ENCODE measurements around the gene B3GNT7. TPM values are rescaled to one million over a fixed set of nuclear protein-coding genes. Genes with fewer than 3 reads are reported as not detected.
"Not testable (repeated sequence)": the region's sequence is repeated elsewhere in the genome, so short reads cannot be mapped to it uniquely, and the experiment has no call there.

B3GNT7 gene
- total RNA-seq (2014; rRNA removed; shearing (Covaris generic)) = 0.17 and 0.57 TPM in 2 replicates

- DNase-seq (ENCODE audit: low read depth) = no peak
Measured at GRCh38 chr2:231395188-231396057, at the start of gene B3GNT7. B3GNT7 (plus strand) TSS chr2:231395710; CDS start chr2:231395804, 94 bp downstream.

- no peak for DNase-seq (ENCODE audit: low read depth)
Measured at GRCh38 chr2:231347081-231347480, 48.4 kb upstream of the B3GNT7 start.

- DNase-seq (ENCODE audit: low read depth) = no peak
Measured at GRCh38 chr2:231347638-231348037, 47.9 kb upstream of the B3GNT7 start.

- peak; percentile 36 for DNase-seq (ENCODE audit: low read depth)
Measured at GRCh38 chr2:231348173-231348572, 47.3 kb upstream of the B3GNT7 start.

GRCh38 chr2:231348704-231349373 is 46.7 kb upstream of the B3GNT7 start:
- no peak for DNase-seq (ENCODE audit: low read depth)

GRCh38 chr2:231349374-231349735 is 46.2 kb upstream of the B3GNT7 start:
- not testable (repeated sequence) for DNase-seq (ENCODE audit: low read depth)

GRCh38 chr2:231351648-231352047 is 43.9 kb upstream of the B3GNT7 start:
- no peak for DNase-seq (ENCODE audit: low read depth)

GRCh38 chr2:231353469-231353868 is 42.0 kb upstream of the B3GNT7 start:
- DNase-seq (ENCODE audit: low read depth) = no peak

- DNase-seq (ENCODE audit: low read depth) = no peak
Measured at GRCh38 chr2:231355508-231356465, 39.7 kb upstream of the B3GNT7 start.

GRCh38 chr2:231356466-231356844 is 39.1 kb upstream of the B3GNT7 start:
- no peak for DNase-seq (ENCODE audit: low read depth)

GRCh38 chr2:231357048-231357447 is 38.5 kb upstream of the B3GNT7 start:
- no peak for DNase-seq (ENCODE audit: low read depth)

- DNase-seq (ENCODE audit: low read depth) = no peak
Measured at GRCh38 chr2:231357931-231358330, 37.6 kb upstream of the B3GNT7 start.

- DNase-seq (ENCODE audit: low read depth) = no peak
Measured at GRCh38 chr2:231359441-231359840, 36.1 kb upstream of the B3GNT7 start.

GRCh38 chr2:231359948-231360347 is 35.6 kb upstream of the B3GNT7 start:
- DNase-seq (ENCODE audit: low read depth) = no peak

GRCh38 chr2:231360401-231360800 is 35.1 kb upstream of the B3GNT7 start:
- no peak for DNase-seq (ENCODE audit: low read depth)

- no peak for DNase-seq (ENCODE audit: low read depth)
Measured at GRCh38 chr2:231360881-231361371, 34.6 kb upstream of the B3GNT7 start.

GRCh38 chr2:231361701-231362554 is 33.6 kb upstream of the B3GNT7 start:
- no peak for DNase-seq (ENCODE audit: low read depth)

- DNase-seq (ENCODE audit: low read depth) = no peak
Measured at GRCh38 chr2:231362555-231363184, 32.8 kb upstream of the B3GNT7 start.

GRCh38 chr2:231364061-231364460 is 31.4 kb upstream of the B3GNT7 start:
- no peak for DNase-seq (ENCODE audit: low read depth)

Measured in M059J (cell line).